Glutamatergic neuron (in vitro differentiated cells): ENCODE measurements around the gene SYNGR4. TPM values are rescaled to one million over a fixed set of nuclear protein-coding genes. Genes with fewer than 3 reads are reported as not detected.

ENCODE experiments used
- DNase-seq: peaks from one replicate; pipeline ENCODE4 v3.0.0; 2022
- H3K27ac Mint-ChIP-seq: one replicate; pipeline ENCODE4 v1.8.0; 2020; ENCODE audit warnings: mild to moderate bottlenecking, mixed read lengths, inconsistent platforms; ENCODE audit not compliant: unreplicated experiment
- H3K27me3 Mint-ChIP-seq: one replicate; pipeline ENCODE4 v1.8.0; 2020; ENCODE audit warnings: mild to moderate bottlenecking, moderate library complexity, mixed read lengths, inconsistent platforms; ENCODE audit not compliant: unreplicated experiment
- H3K36me3 Mint-ChIP-seq: one replicate; pipeline ENCODE4 v1.8.0; 2020; ENCODE audit warnings: mild to moderate bottlenecking, mixed read lengths, inconsistent platforms; ENCODE audit not compliant: unreplicated experiment
- H3K4me1 Mint-ChIP-seq: one replicate; pipeline ENCODE4 v1.8.0; 2020; ENCODE audit warnings: mild to moderate bottlenecking, low read depth, mixed read lengths, inconsistent platforms; ENCODE audit not compliant: unreplicated experiment
- H3K4me3 Mint-ChIP-seq: one replicate; pipeline ENCODE4 v1.8.0; 2020; ENCODE audit warnings: mild to moderate bottlenecking, mixed read lengths, inconsistent platforms; ENCODE audit not compliant: unreplicated experiment
- H3K9me3 Mint-ChIP-seq: one replicate; pipeline ENCODE4 v1.8.0; 2020; ENCODE audit warnings: mild to moderate bottlenecking, moderate library complexity, mixed read lengths, inconsistent platforms; ENCODE audit not compliant: unreplicated experiment
- CTCF ChIP-seq: fragments of 200-600 bp; sonication (generic); IDR thresholded peaks from one replicate; pipeline ENCODE4 v1.5.0; 2021; ENCODE audit not compliant: partially characterized antibody, unreplicated experiment
- total RNA-seq: library from RNA; stranded (reverse); fragmentation: NEBNext Ultra II Directional; extraction: Animal tissue kit (Norgen Biotek cat#: 25700); gene quantifications from one replicate; pipeline ENCODE4 v1.2.1, GENCODE V29; 2021; ENCODE audit not compliant: unreplicated experiment

Gene SYNGR4
- total RNA-seq, 1 donor from 2014 or later: not detected

- Mint-ChIP-seq H3K4me3 (peak overlapping the region; percentile 69), H3K27ac (no peak overlapping the region), H3K9me3 (peaks cover 16% of the 10 kb centered on the region), H3K36me3 (no peaks in the 10 kb centered on the region), H3K27me3 (peaks cover 21% of the 10 kb centered on the region), H3K4me1 (peaks cover 24% of the 10 kb centered on the region)
- no peak for TF ChIP-seq CTCF
- peak; percentile 63 for DNase-seq
Observed at GRCh38 chr19:48396016-48396823, 32.1 kb downstream of the SYNGR4 start.

- H3K4me1 Mint-ChIP-seq: peaks cover 23% of the 10 kb centered on the region
Observed at GRCh38 chr19:48396824-48397176, 32.6 kb downstream of the SYNGR4 start.

DNA sequence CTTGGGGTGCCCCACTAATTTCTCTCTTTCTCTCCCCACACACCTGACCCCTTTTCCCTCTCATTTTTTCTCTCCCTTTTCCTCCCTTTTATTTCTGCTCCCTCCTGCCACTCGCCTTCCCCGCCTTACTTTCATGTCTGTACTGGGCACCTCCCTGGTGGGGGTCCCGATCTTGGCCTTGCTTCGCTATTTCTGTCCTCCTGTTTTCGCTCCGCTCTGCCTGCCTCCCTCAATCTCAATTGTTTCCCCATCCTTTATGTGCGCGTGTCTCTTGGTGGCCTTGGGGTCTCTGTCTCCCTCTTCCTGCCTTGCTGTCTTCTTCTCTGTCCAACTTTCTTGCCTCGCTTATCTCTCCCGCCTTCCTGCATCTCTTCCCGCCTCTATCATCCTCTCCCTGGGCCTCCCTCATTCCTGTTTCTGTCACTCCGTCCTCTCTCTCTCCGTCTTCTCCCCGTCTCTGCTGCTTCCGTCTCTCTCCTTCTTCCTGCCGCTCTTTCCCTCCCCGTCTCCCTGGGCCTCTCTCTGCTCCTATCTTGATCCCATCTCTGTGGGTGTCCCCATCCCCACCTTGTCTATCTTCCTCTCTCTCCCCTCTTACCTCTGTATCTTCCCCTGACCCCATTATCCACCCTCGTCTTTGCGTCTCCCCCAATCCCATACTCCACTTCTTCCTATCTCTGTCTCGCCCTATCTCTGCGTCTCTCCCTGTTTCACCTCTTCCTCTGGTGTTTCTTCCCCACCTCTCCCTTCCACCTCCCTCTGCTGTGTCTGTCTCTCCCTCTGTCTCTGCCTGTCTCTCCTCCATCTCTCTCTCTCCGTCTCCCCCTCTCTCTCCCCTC is 33.3 kb downstream of the SYNGR4 start:
- Mint-ChIP-seq H3K4me3 (peak overlapping the region; percentile 78), H3K36me3 (no peaks in the 10 kb centered on the region), H3K4me1 (peaks cover 25% of the 10 kb centered on the region), H3K27ac (peak overlapping the region; percentile 90), H3K27me3 (peaks cover 21% of the 10 kb centered on the region), H3K9me3 (peaks cover 17% of the 10 kb centered on the region)
- no peak for TF ChIP-seq CTCF
- no peak for DNase-seq

More at GRCh38 chr19:48396824-48397176, 32.6 kb downstream of the SYNGR4 start:
- H3K36me3 Mint-ChIP-seq: no peaks in the 10 kb centered on the region
- peaks cover 21% of the 10 kb centered on the region for H3K27me3 Mint-ChIP-seq
- DNase-seq: no peak
- H3K27ac Mint-ChIP-seq: no peak overlapping the region
- peaks cover 16% of the 10 kb centered on the region for H3K9me3 Mint-ChIP-seq
- H3K4me3 Mint-ChIP-seq: peak overlapping the region; percentile 69
- TF ChIP-seq CTCF: no peak

DNA sequence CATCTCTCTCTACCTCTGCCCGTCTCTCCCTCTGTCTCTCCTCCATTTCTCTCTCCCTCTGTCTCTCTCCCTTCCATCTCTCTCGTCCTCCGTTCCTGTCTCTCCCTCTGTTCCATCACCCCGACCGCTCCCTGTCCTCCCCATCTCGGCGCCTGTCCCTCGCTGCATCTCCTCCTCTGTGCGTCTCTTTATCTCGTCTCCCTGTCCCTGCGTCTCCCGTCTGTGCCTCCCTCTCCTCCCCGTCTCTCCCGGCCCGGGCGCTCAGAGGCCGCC is 33.9 kb downstream of the SYNGR4 start:
- Mint-ChIP-seq H3K9me3 (peaks cover 17% of the 10 kb centered on the region), H3K4me1 (peaks cover 23% of the 10 kb centered on the region), H3K27me3 (peaks cover 21% of the 10 kb centered on the region), H3K4me3 (peak overlapping the region; percentile 78), H3K27ac (peak overlapping the region; percentile 90), H3K36me3 (no peaks in the 10 kb centered on the region)
- no peak for DNase-seq
- TF ChIP-seq CTCF: no peak
